HG03521 (cell line): Measurements from ENCODE around the gene LARP7.
"Not testable (repeated sequence)": the region's sequence is repeated elsewhere in the genome, so short reads cannot be mapped to it uniquely, and the experiment has no call there.

Experiments
- ATAC-seq: cut with Tn5 transposase; IDR thresholded peaks from one replicate; pipeline ENCODE4 v1.9.1; 2021; ENCODE audit warnings: mild to moderate bottlenecking, moderate library complexity; ENCODE audit not compliant: unreplicated experiment

The LARP7 gene

GRCh38 chr4:112636688-112637551, at the start of gene LARP7, which contains the start of gene ZGRF1:
LARP7 (plus strand) TSS chr4:112637143; CDS start chr4:112644670, 7,527 bp downstream.
ZGRF1 (minus strand) TSS chr4:112636909; CDS start chr4:112633176, 3,733 bp downstream.
- ATAC-seq: peak; percentile 88

GRCh38 chr4:112589206-112589605, 47.7 kb upstream of the LARP7 start:
- no peak for ATAC-seq

GRCh38 chr4:112591593-112591992, 45.4 kb upstream of the LARP7 start:
- ATAC-seq: no peak

GRCh38 chr4:112592717-112593116, 44.2 kb upstream of the LARP7 start:
- ATAC-seq: no peak

- no peak for ATAC-seq
These were observed 43.4 kb upstream of the LARP7 start for GRCh38 chr4:112593438-112594133.

- ATAC-seq: no peak
These were observed 42.0 kb upstream of the LARP7 start for GRCh38 chr4:112594993-112595392.

- ATAC-seq: no peak
These were observed 32.4 kb upstream of the LARP7 start for GRCh38 chr4:112604589-112604988.

GRCh38 chr4:112612814-112613213, 24.1 kb upstream of the LARP7 start:
- ATAC-seq: not testable (repeated sequence)

- ATAC-seq: no peak
These were observed 20.0 kb upstream of the LARP7 start for GRCh38 chr4:112616984-112617383.

GRCh38 chr4:112626228-112626627, 10.7 kb upstream of the LARP7 start:
- ATAC-seq: no peak

GRCh38 chr4:112633477-112634235, 3.3 kb upstream of the LARP7 start:
- ATAC-seq: no peak

- ATAC-seq: no peak
These were observed 566 bp downstream of the LARP7 start for GRCh38 chr4:112637552-112637866.

GRCh38 chr4:112642526-112642925, 5.6 kb downstream of the LARP7 start:
- no peak for ATAC-seq

GRCh38 chr4:112644595-112645535, 7.9 kb downstream of the LARP7 start:
- not testable (repeated sequence) for ATAC-seq

- no peak for ATAC-seq
These were observed 8.8 kb downstream of the LARP7 start for GRCh38 chr4:112645541-112646329.

- ATAC-seq: no peak
These were observed 9.9 kb downstream of the LARP7 start for GRCh38 chr4:112646632-112647537.

GRCh38 chr4:112647785-112648184, 10.8 kb downstream of the LARP7 start:
- no peak for ATAC-seq

- no peak for ATAC-seq
These were observed 11.5 kb downstream of the LARP7 start for GRCh38 chr4:112648263-112649054.
